Liver (tissue), 9 donors: ENCODE results near the gene CD209. TPM values are rescaled to one million over a fixed set of nuclear protein-coding genes. Genes with fewer than 3 reads are reported as not detected.

Experiments used
- DNase-seq: peaks from one replicate; pipeline ENCODE4 v3.0.0-alpha.2; 2017; ENCODE audit warnings: low spot score
- H3K27ac ChIP-seq, 2 donors: one replicate each; pipeline ENCODE4 v1.7.0; 2013; ENCODE audit warnings: inconsistent platforms in 2 of 2, low read length in 2 of 2, control low read depth in 1 of 2, low read depth in 1 of 2, mild to moderate bottlenecking in 1 of 2
- H3K27me3 ChIP-seq, 4 donors: one replicate each; pipeline versions ENCODE4 v1.6.1 to v1.7.0; 2013; ENCODE audit warnings: low read length in 3 of 4, inconsistent platforms in 1 of 4, mild to moderate bottlenecking in 1 of 4, moderate library complexity in 1 of 4; ENCODE audit not compliant: control insufficient read depth in 4 of 4, insufficient read depth in 4 of 4
- H3K36me3 ChIP-seq, 4 donors: one replicate each; pipeline versions ENCODE4 v1.6.1 to v1.7.0; 2013; ENCODE audit warnings: low read length in 3 of 4, mild to moderate bottlenecking in 3 of 4, low read depth in 1 of 4, moderate library complexity in 1 of 4; ENCODE audit not compliant: control insufficient read depth in 4 of 4, insufficient read depth in 3 of 4
- H3K4me1 ChIP-seq, 4 donors: one replicate each; pipeline versions ENCODE4 v1.6.1 to v1.7.0; 2013; ENCODE audit warnings: low read length in 3 of 4, mild to moderate bottlenecking in 3 of 4, moderate library complexity in 1 of 4; ENCODE audit not compliant: control insufficient read depth in 4 of 4, insufficient read depth in 4 of 4
- H3K4me3 ChIP-seq, 3 donors: one replicate each; pipeline versions ENCODE4 v1.6.1 to v1.7.0; 2013; ENCODE audit warnings: low read length in 3 of 3, control low read depth in 1 of 3, low read depth in 1 of 3, mild to moderate bottlenecking in 1 of 3
- H3K9ac ChIP-seq, 2 donors: one replicate each; pipeline ENCODE4 v1.7.0; 2013; ENCODE audit warnings: low read length in 2 of 2, mild to moderate bottlenecking in 2 of 2, moderate library complexity in 2 of 2, control low read depth in 1 of 2, low read depth in 1 of 2
- H3K9me3 ChIP-seq, 4 donors: one replicate each; pipeline versions ENCODE4 v1.6.1 to v1.7.0; 2013; ENCODE audit warnings: low read length in 3 of 4; ENCODE audit not compliant: control insufficient read depth in 4 of 4
- ATF3 ChIP-seq: IDR thresholded peaks from 2 replicates; pipeline ENCODE4 v1.6.1; 2016; ENCODE audit warnings: antibody characterized with exemption
- CTCF ChIP-seq: fragments of 150-350 bp; IDR thresholded peaks from 2 replicates; pipeline ENCODE4 v1.5.1; 2017; ENCODE audit warnings: improper control_type of control experiment, low read depth, low read length; ENCODE audit not compliant: missing input control
- EGR1 ChIP-seq, 2 donors: IDR thresholded peaks; 2 replicates each; pipeline ENCODE4 v1.6.1; 2016 to 2018; ENCODE audit warnings: antibody characterized with exemption in 2 of 2, low read depth in 2 of 2
- FOXA1 ChIP-seq: IDR thresholded peaks from 2 replicates; pipeline ENCODE4 v1.6.1; 2016; ENCODE audit warnings: antibody characterized with exemption
- FOXA2 ChIP-seq: IDR thresholded peaks from 2 replicates; pipeline ENCODE4 v1.6.1; 2016; ENCODE audit warnings: antibody characterized with exemption
- GABPA ChIP-seq, 2 donors: IDR thresholded peaks in 1 of 2; conservative IDR thresholded peaks in 1 of 2; 2 replicates each; pipeline ENCODE4 v1.6.1; 2016; ENCODE audit warnings: antibody characterized with exemption in 2 of 2, mild to moderate bottlenecking in 1 of 2, moderate library complexity in 1 of 2
- HNF4G ChIP-seq: IDR thresholded peaks from 2 replicates; pipeline ENCODE4 v1.6.1; 2016; ENCODE audit warnings: antibody characterized with exemption
- JUND ChIP-seq, 2 donors: IDR thresholded peaks; 2 replicates each; pipeline ENCODE4 v1.6.1; 2016; ENCODE audit warnings: antibody characterized with exemption in 2 of 2
- MAX ChIP-seq: IDR thresholded peaks from 2 replicates; pipeline ENCODE4 v1.6.1; 2016; ENCODE audit warnings: antibody characterized with exemption
- NR2F2 ChIP-seq: IDR thresholded peaks from 2 replicates; pipeline ENCODE4 v1.6.1; 2016; ENCODE audit warnings: antibody characterized with exemption
- RAD21 ChIP-seq, 2 donors: IDR thresholded peaks; 2 replicates each; pipeline ENCODE4 v1.6.1; 2016; ENCODE audit warnings: antibody characterized with exemption in 2 of 2, mild to moderate bottlenecking in 2 of 2
- REST ChIP-seq: IDR thresholded peaks from 2 replicates; pipeline ENCODE4 v1.6.1; 2016; ENCODE audit warnings: antibody characterized with exemption, mild to moderate bottlenecking
- SP1 ChIP-seq: IDR thresholded peaks from 2 replicates; pipeline ENCODE4 v1.6.1; 2018; ENCODE audit warnings: antibody characterized with exemption, mild to moderate bottlenecking
- YY1 ChIP-seq: IDR thresholded peaks from 2 replicates; pipeline ENCODE4 v1.6.1; 2016; ENCODE audit warnings: antibody characterized with exemption, mild to moderate bottlenecking
- ZBTB33 ChIP-seq: IDR thresholded peaks from 2 replicates; pipeline ENCODE4 v1.6.1; 2016; ENCODE audit warnings: antibody characterized with exemption
- WGBS: extraction: QIAGEN DNeasy Blood & Tissue Kit; methylation state at CpG from one replicate; pipeline ENCODE4 v1.1.7; 2013; 5-methylcytosine and 5-hydroxymethylcytosine counted together
- polyA plus RNA-seq, 2 donors: library from polyadenylated mRNA; stranded (reverse) in 1 of 2; unstranded in 1 of 2; fragments of 200-250 nt in 1 of 2; fragments of >200 nt in 1 of 2; fragmentation: Nextera tagmentation in 1 of 2; extraction: Ambion mirVana in 1 of 2; gene quantifications; one replicate each; pipeline versions ENCODE4 v1.2.1 to v1.2.3, GENCODE V29; 2013 to 2015
- total RNA-seq, 2 donors: library from RNA; depleted of rRNA; stranded (reverse); fragments of >200 nt; gene quantifications; one replicate each; pipeline ENCODE4 v1.2.3, GENCODE V29; 2014
- donor health status: healthy.
- donor health status: healthy.
- donor health status: healthy.
- donor health status: healthy.
- donor health status: healthy.

CD209 gene
- total and polyA plus RNA-seq, 4 donors, result 0.44 to 3.5 (median 1.8) TPM

- no peak for TF ChIP-seq FOXA1
- TF ChIP-seq SP1, result no peak
- TF ChIP-seq EGR1 (IDR thresholded peaks at IDR 0.05; ENCODE audit: low read depth in 2 of 2), result no peak
- TF ChIP-seq MAX, result no peak
These were observed 37.3 kb downstream of the CD209 start (continued) for GRCh38 chr19:7709932-7710460.

GRCh38 chr19:7706955-7707456, 40.3 kb downstream of the CD209 start:
- H3K4me3 ChIP-seq, result no peak overlapping the region
- no peaks in the 10 kb centered on the region for H3K4me1 ChIP-seq
- H3K36me3 ChIP-seq, result no peaks in the 10 kb centered on the region
- no peaks in the 10 kb centered on the region for H3K9me3 ChIP-seq
- no peaks in the 10 kb centered on the region for H3K27me3 ChIP-seq
- peak overlapping the region; percentile 34 to 58 for H3K27ac ChIP-seq
- TF ChIP-seq ZBTB33, result no peak
- TF ChIP-seq FOXA2, result no peak
- no peak for TF ChIP-seq EGR1 (IDR thresholded peaks at IDR 0.05; ENCODE audit: low read depth in 2 of 2)
- TF ChIP-seq GABPA (IDR thresholded peaks at IDR 0.05 in 1 of 2, conservative IDR thresholded peaks at IDR 0.05 in 1 of 2), result no peak
- no peak for TF ChIP-seq SP1
- no peak for TF ChIP-seq RAD21 (IDR thresholded peaks at IDR 0.05)
- TF ChIP-seq YY1, result no peak
- TF ChIP-seq HNF4G, result no peak
- no peak for TF ChIP-seq REST
- no peak overlapping the region for H3K9ac ChIP-seq
- WGBS, result 72% methylated on average over 8 of the region's 8 CpGs
- no peak for DNase-seq

- no peaks in the 10 kb centered on the region for H3K9me3 ChIP-seq
- 78% methylated on average over 14 of the region's 14 CpGs for WGBS
- H3K27ac ChIP-seq, result peak overlapping the region; percentile 34 to 58
- no peaks in the 10 kb centered on the region for H3K36me3 ChIP-seq
- no peaks in the 10 kb centered on the region for H3K27me3 ChIP-seq
- H3K4me1 ChIP-seq, result no peaks in the 10 kb centered on the region
- H3K9ac ChIP-seq, result no peak overlapping the region
- no peak for DNase-seq
- H3K4me3 ChIP-seq, result no peak overlapping the region
- no peak for TF ChIP-seq ZBTB33
- no peak for TF ChIP-seq ATF3
- no peak for TF ChIP-seq NR2F2
- TF ChIP-seq EGR1 (IDR thresholded peaks at IDR 0.05; ENCODE audit: low read depth in 2 of 2), result no peak
- TF ChIP-seq JUND (IDR thresholded peaks at IDR 0.05), result no peak
- TF ChIP-seq SP1, result no peak
- TF ChIP-seq CTCF, result no peak
- no peak for TF ChIP-seq HNF4G
- TF ChIP-seq FOXA2, result no peak
- TF ChIP-seq MAX, result no peak
These were observed 41.0 kb downstream of the CD209 start for GRCh38 chr19:7706188-7706954.
